SKM-1 treated with dmso at 0.1 percent for 144 hours (cell line): ENCODE data around the gene RIT1.

Experiments used
- DNase-seq: peaks from one replicate; lab custom pipeline; 2025; ENCODE audit not compliant: unreplicated experiment; lab: John Stamatoyannopoulos, UW

The RIT1 gene

GRCh38 chr1:155859234-155859829 lies 51.8 kb downstream of the RIT1 start, which contains the start of gene SYT11:
TSS of gene SYT11 (plus strand) at chr1:155859567. CDS start at chr1:155859762, 195 bp downstream.
- DNase-seq: peak; percentile 99

DNA sequence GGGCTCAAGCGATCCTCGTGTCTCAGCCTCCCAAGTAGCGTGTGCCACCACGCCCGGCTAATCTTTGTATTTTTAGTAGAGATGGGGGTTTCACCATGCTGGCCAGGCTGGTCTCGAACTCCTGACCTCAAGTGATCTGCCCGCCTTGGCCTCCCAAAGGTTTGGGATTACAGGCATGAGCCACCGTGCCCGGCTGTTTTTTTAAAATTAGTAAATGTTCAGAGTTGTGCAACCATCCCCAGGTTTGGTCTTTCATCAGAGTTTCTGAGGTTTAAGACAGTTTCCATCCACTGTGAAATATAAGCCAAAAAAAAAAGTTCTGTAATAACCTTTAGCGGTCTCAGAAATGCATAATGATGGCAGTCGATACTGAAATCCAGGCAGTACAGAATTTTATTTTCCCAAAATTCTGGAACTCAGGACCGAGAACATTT lies 52.3 kb downstream of the RIT1 start:
- peak; percentile 92 for DNase-seq

- peak; percentile 99 for DNase-seq
Observed at GRCh38 chr1:155856975-155857930, 53.9 kb downstream of the RIT1 start, which contains the start of gene GON4L. TSS of gene GON4L (minus strand) at chr1:155857214. CDS start at chr1:155853780, 3,434 bp downstream.

DNA sequence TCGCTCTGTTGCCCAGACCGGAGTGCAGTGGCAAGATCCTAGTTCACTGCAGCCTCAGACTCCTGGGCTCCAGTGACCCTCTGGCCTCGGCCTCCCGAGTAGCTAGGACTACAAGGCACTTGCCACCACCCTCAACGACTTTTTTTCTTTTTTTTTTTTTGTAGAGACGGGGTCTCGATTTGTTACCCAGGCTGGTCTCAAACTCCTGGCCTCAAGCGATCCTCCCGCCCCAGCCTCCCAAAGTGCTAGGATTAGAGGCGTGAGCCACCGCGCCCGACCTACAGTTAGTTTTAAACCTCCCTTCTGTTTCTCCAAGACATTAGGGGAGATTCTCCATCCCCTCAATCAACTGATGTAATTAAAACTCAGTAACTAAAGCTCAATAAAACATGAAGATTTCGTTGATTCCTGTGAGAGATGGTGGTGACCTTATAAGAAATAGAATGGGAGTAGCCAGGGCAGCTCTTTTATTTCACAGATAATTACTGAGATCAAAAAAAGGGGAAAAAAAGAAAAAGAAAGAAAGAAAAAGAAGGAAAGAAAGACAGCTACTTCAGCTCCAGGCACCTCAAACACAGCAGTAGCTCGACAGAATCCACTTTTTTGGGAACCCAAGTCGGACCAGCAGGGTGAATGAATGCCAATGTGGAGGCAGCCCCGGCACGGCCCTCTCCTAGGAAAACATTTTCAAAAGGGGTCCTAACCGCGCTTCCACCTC lies 54.7 kb downstream of the RIT1 start:
- DNase-seq: no peak

DNA sequence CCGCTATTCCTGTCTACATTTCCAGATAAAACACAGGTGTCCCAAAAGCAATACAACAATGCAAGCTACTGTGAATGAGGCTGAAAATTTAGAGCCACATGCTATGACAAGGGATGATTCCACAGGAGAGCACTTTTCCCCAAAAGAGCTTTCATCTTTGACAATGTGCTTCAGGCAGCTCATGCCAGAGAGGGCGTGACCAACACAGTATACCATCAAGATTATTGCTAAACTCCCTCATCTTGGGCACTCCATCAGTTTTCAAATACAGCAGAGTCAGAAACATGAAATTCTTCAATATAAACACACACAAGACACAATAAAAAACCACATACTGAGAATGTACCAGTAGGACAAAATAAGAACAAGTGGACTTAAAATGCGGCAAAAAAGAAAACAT lies 60.8 kb downstream of the RIT1 start:
- no peak for DNase-seq

GRCh38 chr1:155847823-155848529 lies 63.2 kb downstream of the RIT1 start:
- no peak for DNase-seq
